Measurements from ENCODE around the gene BRCA2.

BRCA2 gene

GRCh38 chr13:32428581-32429432 lies 113.5 kb downstream of the BRCA2 start:
- no peak for DNase-seq

GRCh38 chr13:32429433-32429909 lies 114.2 kb downstream of the BRCA2 start:
- no peak for DNase-seq

GRCh38 chr13:32430018-32430747 lies 114.9 kb downstream of the BRCA2 start:
- DNase-seq: no peak

GRCh38 chr13:32431361-32431760 lies 116.1 kb downstream of the BRCA2 start:
- no peak for DNase-seq

- DNase-seq: no peak
Measured at GRCh38 chr13:32432856-32433255, 117.5 kb downstream of the BRCA2 start.

GRCh38 chr13:32438871-32439270 lies 123.6 kb downstream of the BRCA2 start:
- no peak for DNase-seq

- peak; percentile 10 to 18 for DNase-seq
Measured at GRCh38 chr13:32443111-32443510, 127.8 kb downstream of the BRCA2 start.

- no peak for DNase-seq
Measured at GRCh38 chr13:32445461-32445860, 130.2 kb downstream of the BRCA2 start.

GRCh38 chr13:32446220-32446619 lies 130.9 kb downstream of the BRCA2 start:
- no peak for DNase-seq

GRCh38 chr13:32446773-32447465 lies 131.6 kb downstream of the BRCA2 start:
- no peak for DNase-seq

GRCh38 chr13:32447894-32448623 lies 132.8 kb downstream of the BRCA2 start:
- DNase-seq: no peak

GRCh38 chr13:32448972-32449371 lies 133.7 kb downstream of the BRCA2 start:
- DNase-seq: no peak

All from hippocampal formation (tissue), 2 donors.